Measurements from ENCODE around the gene GJB2.

GJB2 gene

DNA sequence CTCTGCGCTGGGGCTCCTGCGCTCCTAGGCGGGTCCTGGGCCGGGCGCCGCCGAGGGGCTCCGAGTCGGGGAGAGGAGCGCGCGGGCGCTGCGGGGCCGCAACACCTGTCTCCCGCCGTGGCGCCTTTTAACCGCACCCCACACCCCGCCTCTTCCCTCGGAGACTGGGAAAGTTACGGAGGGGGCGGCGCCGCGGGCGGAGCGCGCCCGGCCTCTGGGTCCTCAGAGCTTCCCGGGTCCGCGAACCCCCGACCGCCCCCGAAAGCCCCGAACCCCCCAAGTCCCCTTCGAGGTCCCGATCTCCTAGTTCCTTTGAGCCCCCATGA lies at the start of gene GJB2:
Gene GJB2, minus strand, starts transcription at position 103 of the 326 bp plus-strand sequence. CDS start 3,357 bp downstream, outside the sequence.
- TF ChIP-seq CTCF (IDR thresholded peaks at IDR 0.05) = no peak
- peak; percentile 17 for DNase-seq (ENCODE audit: low spot score)
- Histone ChIP-seq H3K4me3 (peak within 1 kb of the TSS; percentile 75), H3K27ac (no peak within 1 kb of the TSS)

DNA sequence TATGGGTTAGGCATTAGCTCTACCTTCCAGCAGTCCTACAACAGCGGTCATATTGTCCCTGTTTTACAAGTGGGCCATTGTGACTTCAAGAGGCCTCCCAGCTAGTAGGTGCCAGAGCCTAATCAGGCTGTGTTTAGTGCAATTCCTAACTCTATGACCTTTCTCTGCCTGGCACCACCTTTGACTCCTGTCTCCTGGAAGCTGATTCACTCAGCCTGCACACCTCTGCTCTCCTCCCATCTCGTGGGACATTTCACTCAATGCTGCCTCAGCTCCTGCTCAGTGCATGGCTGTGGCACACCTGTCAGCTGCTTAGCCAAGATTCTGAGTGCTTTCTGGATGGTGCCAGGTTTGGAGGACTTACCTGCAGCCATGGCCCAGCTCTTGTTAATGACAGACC lies 48.9 kb upstream of the GJB2 start:
- no peak for DNase-seq (ENCODE audit: low spot score)
- TF ChIP-seq CTCF (IDR thresholded peaks at IDR 0.05) = no peak
- Histone ChIP-seq H3K4me3 (no peak overlapping the region), H3K27ac (no peak overlapping the region)

DNA sequence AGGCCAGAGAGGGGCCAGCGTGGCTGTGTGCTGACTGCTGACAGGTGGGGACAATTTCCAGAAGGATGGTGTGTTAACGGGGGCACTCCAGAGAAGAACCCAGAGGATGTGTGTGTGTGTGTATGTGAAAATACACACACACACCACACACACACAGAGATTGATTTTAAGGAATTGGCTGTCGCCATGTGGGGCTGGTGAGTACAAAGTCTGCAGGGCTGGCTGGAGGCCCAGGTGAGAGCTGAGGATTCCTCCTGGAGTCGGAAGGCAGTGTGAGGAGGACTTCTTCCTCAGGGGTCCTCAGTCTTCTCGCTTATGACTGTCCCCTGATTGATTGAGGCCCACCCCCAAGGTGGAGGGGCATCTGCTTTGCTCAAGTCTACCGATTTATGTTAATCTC lies 47.0 kb upstream of the GJB2 start:
- H3K27ac ChIP-seq = no peak overlapping the region
- no peak for DNase-seq (ENCODE audit: low spot score)
- no peak for TF ChIP-seq CTCF (IDR thresholded peaks at IDR 0.05)
- H3K4me3 ChIP-seq = no peak overlapping the region

- no peak for DNase-seq (ENCODE audit: low spot score)
- no peak overlapping the region for H3K27ac ChIP-seq
- peak overlapping the region; percentile 61 for H3K4me3 ChIP-seq
- TF ChIP-seq CTCF (IDR thresholded peaks at IDR 0.05) = no peak
Measured at GRCh38 chr13:20232556-20233277, 40.0 kb upstream of the GJB2 start.

- TF ChIP-seq CTCF (IDR thresholded peaks at IDR 0.05) = no peak
- Histone ChIP-seq H3K4me3 (peak within 1 kb of the TSS; percentile 61), H3K27ac (no peak within 1 kb of the TSS)
- DNase-seq (ENCODE audit: low spot score) = no peak
Measured at GRCh38 chr13:20231839-20232555, 39.3 kb upstream of the GJB2 start, which contains the start of gene GJB6. TSS of gene GJB6 (minus strand) at chr13:20232319. CDS start at chr13:20223480, 8,839 bp downstream.

DNA sequence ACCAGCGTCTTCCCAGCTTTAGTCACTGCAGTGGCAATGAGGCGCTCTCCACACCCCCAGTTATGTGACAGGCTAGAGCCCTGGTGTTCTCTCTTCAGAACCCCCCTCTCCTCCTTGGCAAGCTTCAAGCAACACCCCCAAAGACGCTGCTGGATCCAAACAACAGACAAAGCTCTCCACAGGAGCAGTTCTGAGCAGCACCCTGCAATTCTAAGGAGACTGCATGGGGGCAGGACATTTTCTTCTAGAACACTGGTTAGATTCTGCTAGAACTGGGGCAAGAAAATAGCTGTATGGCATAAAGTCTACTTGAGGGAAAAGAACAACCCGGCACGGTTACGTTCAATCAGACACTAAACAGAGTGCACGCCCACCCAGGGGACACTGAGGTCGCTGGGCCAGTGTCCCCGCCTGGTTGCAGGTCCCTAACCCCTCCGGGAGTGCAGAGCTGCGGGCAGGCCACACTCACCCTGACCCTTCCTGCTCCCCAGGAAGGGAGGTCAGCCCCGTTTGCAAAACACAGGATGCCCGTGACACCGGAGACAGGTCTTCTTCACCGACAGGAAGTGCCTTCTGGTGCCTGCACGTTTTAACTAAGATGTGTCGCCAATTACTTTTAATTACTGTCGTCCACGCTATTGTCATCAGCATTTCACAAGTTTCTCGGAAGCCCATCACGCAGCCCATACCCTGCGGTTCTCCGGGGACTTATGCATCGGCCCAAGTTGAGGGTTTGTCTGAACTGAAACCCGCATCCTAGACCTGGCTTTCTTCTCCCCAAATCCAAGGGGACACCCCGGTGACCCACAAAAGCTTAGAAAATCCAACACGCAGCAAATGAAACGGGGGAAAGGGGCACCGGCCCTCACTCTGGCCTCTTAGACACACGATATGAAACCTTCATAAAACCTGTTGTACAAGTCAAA lies 38.4 kb upstream of the GJB2 start:
- no peak for DNase-seq (ENCODE audit: low spot score)
- TF ChIP-seq CTCF (IDR thresholded peaks at IDR 0.05) = no peak
- Histone ChIP-seq H3K4me3 (peak overlapping the region; percentile 61), H3K27ac (no peak overlapping the region)
